ENCODE results near the gene POLR1C. TPM values are rescaled to one million over a fixed set of nuclear protein-coding genes. Genes with fewer than 3 reads are reported as not detected.

The POLR1C gene
- total RNA-seq, 1 experiment from 2014 or later, result 84.6 TPM

DNA sequence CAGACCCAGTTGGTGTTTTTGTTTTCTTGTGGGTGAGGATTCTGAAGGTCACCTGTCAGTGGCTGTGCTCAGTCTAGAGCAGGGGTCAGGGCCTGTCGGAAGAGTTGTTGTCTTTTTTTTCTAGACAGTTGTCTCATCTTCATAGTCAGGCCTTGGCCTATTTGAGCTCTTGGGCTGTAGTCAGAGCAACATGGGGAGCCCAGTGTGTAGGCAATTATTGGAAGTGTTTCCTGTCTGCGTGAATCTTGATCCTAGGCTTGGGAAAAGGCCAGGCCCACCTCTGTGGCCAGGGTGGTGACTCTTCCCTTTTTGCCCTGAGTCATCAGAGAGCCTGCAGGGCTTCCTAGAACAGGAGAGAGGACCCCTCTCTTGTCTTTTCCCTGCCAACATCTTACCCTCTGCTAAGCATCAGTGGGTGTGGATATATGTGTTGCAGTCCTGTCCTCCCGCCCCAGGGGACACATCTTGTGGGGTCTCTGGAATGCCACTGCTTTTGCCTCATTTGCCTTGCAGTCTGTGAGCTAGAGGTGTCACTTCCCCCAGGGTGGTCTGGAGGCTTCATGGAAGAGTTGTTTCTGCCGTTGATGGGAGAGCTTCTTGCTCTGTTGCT is 28.1 kb upstream of the POLR1C start:
- peaks cover 2 to 18% of the 10 kb centered on the region in 2 experiments; a peak in 3 of 4 replicates for H3K4me1 ChIP-seq (ENCODE audit: control insufficient read depth in 1 of 2, insufficient read depth in 2 of 2, low read length in 2 of 2)
- no peaks in the 10 kb centered on the region for H3K36me3 ChIP-seq (ENCODE audit: control insufficient read depth in 1 of 2, insufficient read depth in 2 of 2, low read length in 2 of 2)
- no peak overlapping the region for H3K9ac ChIP-seq (ENCODE audit: low read length)
- POLR2A ChIA-PET, result interaction anchor here (0.7 kb wide), 1 partner anchor 31 kb away, joined by 3 read pairs; no protein-coding TSS in a partner anchor
- ATAC-seq, result no peak
- no peak overlapping the region for H3K4me3 ChIP-seq (replicated peaks in 1 of 2; ENCODE audit: low read depth in 1 of 2, low read length in 2 of 2)
- H3K9me3 ChIP-seq (ENCODE audit: control insufficient read depth in 1 of 2, insufficient read depth in 1 of 2, low read depth in 1 of 2, low read length in 2 of 2), result no peaks in the 10 kb centered on the region
- RAD21 ChIA-PET (ENCODE audit: low non-redundant PET in 1 of 2, low total read pairs in 2 of 2, uncharacterized antibody in 2 of 2, unreplicated experiment in 2 of 2), result no interaction called here
- no peak overlapping the region for H3K4me2 ChIP-seq (ENCODE audit: low read length)
- no peak for DNase-seq (ENCODE audit: low read depth, low spot score)
- CTCF ChIA-PET, result no interaction called here
- intact Hi-C loops (cut with micrococcal nuclease), result no loop called here
- H3K27ac ChIP-seq (ENCODE audit: low read depth, low read length), result no peak overlapping the region
- BruUV-seq (replicated peaks), result no TSS peak
- H3K9me2 ChIP-seq (ENCODE audit: insufficient read depth), result no peaks in the 10 kb centered on the region
- H3K79me2 ChIP-seq (ENCODE audit: insufficient read depth, low read length), result peaks cover 48% of the 10 kb centered on the region
- H4K20me1 ChIP-seq (ENCODE audit: insufficient read depth), result no peaks in the 10 kb centered on the region
- TF ChIP-seq FOSL1 (IDR thresholded peaks at IDR 0.05; ENCODE audit: low read depth) (no peak), POLR2AphosphoS5 (IDR thresholded peaks at IDR 0.05; ENCODE audit: low read depth, low read length) (no peak), RAD21 (IDR thresholded peaks at IDR 0.05; ENCODE audit: low read depth) (no peak), POLR2A (IDR thresholded peaks at IDR 0.05; ENCODE audit: borderline replicate concordance, extremely low read depth, insufficient read depth, insufficient read length) (no peak), SP1 (IDR thresholded peaks at IDR 0.05; ENCODE audit: low read depth) (no peak), CEBPB (IDR thresholded peaks at IDR 0.05; ENCODE audit: low read depth) (no peak), EGR1 (IDR thresholded peaks at IDR 0.05; ENCODE audit: low read depth) (no peak), ATF3 (IDR thresholded peaks at IDR 0.05) (no peak), EZH2phosphoT487 (IDR thresholded peaks at IDR 0.05; ENCODE audit: borderline replicate concordance) (no peak)
- H2AFZ ChIP-seq (ENCODE audit: low read depth, low read length, poor library complexity, severe bottlenecking), result no peak overlapping the region
- no peaks in the 10 kb centered on the region for H3K27me3 ChIP-seq (ENCODE audit: insufficient read depth, low read length)

GRCh38 chr6:43489277-43490072 is 27.4 kb upstream of the POLR1C start:
- RAD21 ChIA-PET (ENCODE audit: low non-redundant PET in 1 of 2, low total read pairs in 2 of 2, uncharacterized antibody in 2 of 2, unreplicated experiment in 2 of 2), result no interaction called here
- POLR2A ChIA-PET, result interaction anchor here (0.7 kb wide), 1 partner anchor 32 kb away, joined by 3 read pairs; no protein-coding TSS in a partner anchor
- no peak for TF ChIP-seq POLR2A (IDR thresholded peaks at IDR 0.05; ENCODE audit: borderline replicate concordance, extremely low read depth, insufficient read depth, insufficient read length)
- no peak overlapping the region for H3K9ac ChIP-seq (ENCODE audit: low read length)
- intact Hi-C loops (cut with micrococcal nuclease), result no loop called here
- CTCF ChIA-PET, result no interaction called here
- no TSS peak for BruUV-seq (replicated peaks)
- peaks cover 52% of the 10 kb centered on the region for H3K79me2 ChIP-seq (ENCODE audit: insufficient read depth, low read length)
- peaks cover 2 to 25% of the 10 kb centered on the region in 2 experiments; a peak in 3 of 4 replicates for H3K4me1 ChIP-seq (ENCODE audit: control insufficient read depth in 1 of 2, insufficient read depth in 2 of 2, low read length in 2 of 2)
- H3K4me3 ChIP-seq (replicated peaks in 1 of 2; ENCODE audit: low read depth in 1 of 2, low read length in 2 of 2), result no peak overlapping the region
- DNase-seq (ENCODE audit: low read depth, low spot score) (no peak), ATAC-seq (no peak)
- no peak overlapping the region for H2AFZ ChIP-seq (ENCODE audit: low read depth, low read length, poor library complexity, severe bottlenecking)
- H3K9me3 ChIP-seq (ENCODE audit: control insufficient read depth in 1 of 2, insufficient read depth in 1 of 2, low read depth in 1 of 2, low read length in 2 of 2), result no peaks in the 10 kb centered on the region
- no peak overlapping the region for H3K4me2 ChIP-seq (ENCODE audit: low read length)
- no peaks in the 10 kb centered on the region for H3K36me3 ChIP-seq (ENCODE audit: control insufficient read depth in 1 of 2, insufficient read depth in 2 of 2, low read length in 2 of 2)
- H4K20me1 ChIP-seq (ENCODE audit: insufficient read depth), result no peaks in the 10 kb centered on the region
- H3K27ac ChIP-seq (ENCODE audit: low read depth, low read length), result no peak overlapping the region
- H3K27me3 ChIP-seq (ENCODE audit: insufficient read depth, low read length), result no peaks in the 10 kb centered on the region
- H3K9me2 ChIP-seq (ENCODE audit: insufficient read depth), result no peaks in the 10 kb centered on the region

Data from HCT116 (cell line).